NCI-H526 treated with DMSO at 0.1 percent for 48 hours (cell line): ENCODE results near the gene TNS4.
A peak's percentile ranks its signal among the peaks of the same experiment; 100 is the strongest.

Experiments
- DNase-seq: peaks from one replicate; lab custom pipeline; 2025; lab: John Stamatoyannopoulos, UW

TNS4 gene

DNA sequence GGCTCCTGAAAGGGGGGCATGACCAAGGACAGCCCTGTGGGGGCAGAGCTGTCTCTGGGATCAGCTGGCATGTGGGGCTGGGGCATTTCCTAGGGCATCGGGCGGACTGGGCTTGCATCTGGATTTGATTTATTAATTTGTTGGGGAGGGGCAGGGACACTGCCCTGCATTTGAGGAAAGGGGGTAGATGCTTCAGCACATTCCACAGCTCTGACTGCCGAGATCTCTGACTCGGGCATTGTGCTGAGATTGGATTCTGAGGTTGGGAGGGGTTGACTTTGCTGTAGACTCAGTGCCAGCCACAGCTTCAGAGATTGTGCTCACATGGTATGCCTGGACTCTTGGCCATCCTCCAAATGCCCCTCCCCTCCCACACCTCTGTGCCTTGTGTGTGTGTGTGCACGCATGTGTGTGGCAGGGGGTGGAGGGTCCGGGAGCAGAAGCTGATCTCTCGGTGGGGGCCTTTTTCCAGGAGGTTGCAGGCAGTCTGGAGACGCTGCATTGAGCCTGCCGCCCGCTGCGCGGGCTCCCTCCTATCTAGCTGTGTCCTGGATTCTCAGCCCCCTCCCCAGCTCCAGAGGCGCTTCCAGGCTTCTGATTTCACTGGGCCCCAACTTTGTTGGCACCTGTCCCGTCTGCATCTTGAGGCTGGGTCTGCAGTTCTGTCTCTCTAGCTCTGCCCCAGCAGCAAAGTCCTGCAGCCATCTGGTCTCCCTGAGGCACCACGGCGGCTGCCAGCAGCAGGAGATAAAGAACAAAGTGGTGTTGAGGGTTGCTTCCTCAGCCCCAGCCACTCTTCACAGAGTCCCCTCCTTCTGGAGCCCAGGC is 43.2 kb downstream of the TNS4 start:
- DNase-seq = no peak

- no peak for DNase-seq
Observed at GRCh38 chr17:40457369-40457768, 44.1 kb downstream of the TNS4 start.

DNA sequence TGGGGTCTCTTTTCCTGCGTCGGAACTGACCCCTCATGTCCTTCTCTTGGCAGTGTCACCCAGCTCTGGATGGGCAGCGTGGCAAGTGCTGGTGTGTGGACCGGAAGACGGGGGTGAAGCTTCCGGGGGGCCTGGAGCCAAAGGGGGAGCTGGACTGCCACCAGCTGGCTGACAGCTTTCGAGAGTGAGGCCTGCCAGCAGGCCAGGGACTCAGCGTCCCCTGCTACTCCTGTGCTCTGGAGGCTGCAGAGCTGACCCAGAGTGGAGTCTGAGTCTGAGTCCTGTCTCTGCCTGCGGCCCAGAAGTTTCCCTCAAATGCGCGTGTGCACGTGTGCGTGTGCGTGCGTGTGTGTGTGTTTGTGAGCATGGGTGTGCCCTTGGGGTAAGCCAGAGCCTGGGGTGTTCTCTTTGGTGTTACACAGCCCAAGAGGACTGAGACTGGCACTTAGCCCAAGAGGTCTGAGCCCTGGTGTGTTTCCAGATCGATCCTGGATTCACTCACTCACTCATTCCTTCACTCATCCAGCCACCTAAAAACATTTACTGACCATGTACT is 44.9 kb downstream of the TNS4 start:
- no peak for DNase-seq

GRCh38 chr17:40454613-40454995 is 46.8 kb downstream of the TNS4 start:
- DNase-seq = no peak

- DNase-seq = no peak
Observed at GRCh38 chr17:40453881-40454612, 47.4 kb downstream of the TNS4 start.

DNA sequence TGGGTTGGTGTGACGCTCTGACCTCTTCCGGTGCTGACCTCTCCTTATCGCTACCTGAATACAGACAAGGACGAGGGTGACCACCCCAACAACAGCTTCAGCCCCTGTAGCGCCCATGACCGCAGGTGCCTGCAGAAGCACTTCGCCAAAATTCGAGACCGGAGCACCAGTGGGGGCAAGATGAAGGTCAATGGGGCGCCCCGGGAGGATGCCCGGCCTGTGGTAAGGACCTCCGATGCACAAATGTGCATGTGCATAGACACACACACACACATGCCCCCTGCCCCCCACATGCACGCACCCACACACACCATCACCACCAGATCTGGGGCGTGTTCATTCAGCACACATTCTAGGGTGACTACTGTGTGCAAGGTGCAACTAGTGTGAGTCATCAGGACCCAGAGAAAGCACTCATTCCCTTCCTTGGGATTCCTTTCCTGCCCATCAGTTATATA is 48.5 kb downstream of the TNS4 start:
- DNase-seq = no peak

DNA sequence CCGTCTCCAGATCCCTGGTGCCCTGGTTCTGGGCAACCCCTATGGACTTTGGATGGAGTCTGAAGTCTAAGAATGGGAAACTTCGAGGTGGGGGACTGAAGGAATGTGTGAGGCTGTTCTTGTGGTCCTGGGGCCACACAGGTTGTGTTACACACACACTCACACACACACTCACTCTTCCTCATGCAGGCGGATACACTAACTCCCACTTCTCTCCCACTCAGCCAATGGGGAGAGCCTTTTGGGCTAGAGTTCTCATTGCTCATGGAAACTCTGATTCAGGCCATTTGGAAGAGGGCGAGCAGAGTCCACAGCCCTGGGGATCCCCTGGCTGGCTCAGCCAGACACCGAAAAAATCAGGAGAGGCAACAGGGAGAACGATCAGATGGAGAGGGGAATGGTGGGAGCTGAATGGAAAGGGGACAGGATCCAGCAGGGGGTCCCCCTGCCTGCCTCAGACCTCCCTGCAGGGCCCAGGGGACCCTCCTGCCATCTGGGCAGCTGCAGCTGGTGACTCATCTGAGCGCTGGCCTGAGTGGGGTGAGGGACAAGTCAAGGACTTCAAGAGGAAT is 49.1 kb downstream of the TNS4 start:
- no peak for DNase-seq

DNA sequence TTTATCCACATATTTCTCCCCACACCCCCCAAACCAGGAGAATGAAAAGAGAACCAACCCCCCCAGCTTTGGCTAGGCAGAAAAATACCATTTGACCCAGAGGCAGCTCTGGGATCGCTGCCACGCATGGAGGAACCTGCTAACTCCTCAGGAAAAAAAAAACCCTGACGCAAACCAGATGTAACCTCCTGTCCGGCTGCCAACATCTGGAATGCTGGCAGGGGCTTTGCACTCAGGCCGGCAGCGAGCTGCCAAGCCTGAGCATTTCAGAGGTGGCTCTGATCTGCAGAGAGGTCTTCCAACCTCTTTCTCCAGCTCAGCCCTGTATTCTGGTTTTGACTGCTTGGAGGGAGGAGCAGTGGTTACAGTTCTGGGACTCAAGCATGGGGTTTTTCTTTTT is 50.0 kb downstream of the TNS4 start:
- DNase-seq = no peak

GRCh38 chr17:40450175-40450574 is 51.2 kb downstream of the TNS4 start:
- DNase-seq = no peak

DNA sequence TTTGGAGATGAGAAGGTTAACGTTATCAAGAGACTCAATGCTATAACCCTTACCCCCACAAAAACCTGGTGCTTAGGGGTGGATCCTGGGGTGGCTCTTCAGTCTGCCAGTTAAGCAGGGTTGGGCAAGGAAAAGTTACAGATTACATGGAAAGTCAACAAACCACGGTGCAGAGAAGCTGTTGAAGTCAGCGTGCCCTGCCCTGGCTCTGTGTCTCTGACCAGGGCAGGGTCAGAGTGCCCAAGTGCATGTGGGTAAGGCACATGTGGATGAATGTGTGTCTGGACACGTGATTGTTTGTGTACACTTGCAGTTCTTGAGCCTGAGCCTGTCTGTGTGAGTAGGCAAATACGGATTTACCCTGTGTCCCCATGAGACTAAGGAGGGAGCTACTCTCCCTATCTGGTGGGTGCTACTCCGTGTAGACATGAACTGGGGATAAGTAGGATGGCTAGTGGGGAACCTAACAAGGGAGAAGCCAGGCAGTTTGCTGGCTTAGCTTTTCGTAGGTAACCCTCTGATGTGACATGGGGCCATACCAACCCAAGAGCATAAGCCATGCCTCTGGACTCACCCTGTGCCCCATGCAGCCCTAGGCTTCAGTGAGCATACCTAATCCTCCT is 52.7 kb downstream of the TNS4 start:
- DNase-seq = peak; percentile 86

- no peak for DNase-seq
Observed at GRCh38 chr17:40448213-40448638, 53.2 kb downstream of the TNS4 start.

DNA sequence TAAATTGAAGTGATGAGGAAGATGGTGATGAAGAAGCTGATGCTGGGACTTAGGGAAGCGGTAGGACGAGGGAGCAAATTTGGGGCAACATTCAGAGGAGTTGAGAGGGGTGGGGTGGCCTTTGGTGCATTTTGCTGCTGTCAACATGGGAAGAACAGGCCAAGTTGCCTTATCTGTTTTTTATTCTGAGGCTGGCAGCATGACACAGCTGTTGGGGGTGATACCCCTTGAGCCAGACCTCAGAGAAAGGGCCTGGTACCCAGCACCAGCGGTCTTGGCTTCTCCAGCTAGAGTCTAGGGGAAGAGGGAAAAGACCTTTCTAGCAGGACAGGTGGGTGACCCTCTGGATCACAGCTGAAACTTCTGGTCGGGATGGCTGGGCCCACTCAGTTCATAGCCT is 53.6 kb downstream of the TNS4 start:
- no peak for DNase-seq

- no peak for DNase-seq
Observed at GRCh38 chr17:40447148-40447644, 54.2 kb downstream of the TNS4 start.

- no peak for DNase-seq
Observed at GRCh38 chr17:40445751-40446468, 55.5 kb downstream of the TNS4 start.

- DNase-seq = no peak
Observed at GRCh38 chr17:40443988-40444899, 57.2 kb downstream of the TNS4 start.

GRCh38 chr17:40443196-40443987 is 58.0 kb downstream of the TNS4 start, which contains the start of gene IGFBP4:
IGFBP4 (plus strand) TSS chr17:40443450; CDS start chr17:40443736, 286 bp downstream.
- peak; percentile 39 for DNase-seq

DNA sequence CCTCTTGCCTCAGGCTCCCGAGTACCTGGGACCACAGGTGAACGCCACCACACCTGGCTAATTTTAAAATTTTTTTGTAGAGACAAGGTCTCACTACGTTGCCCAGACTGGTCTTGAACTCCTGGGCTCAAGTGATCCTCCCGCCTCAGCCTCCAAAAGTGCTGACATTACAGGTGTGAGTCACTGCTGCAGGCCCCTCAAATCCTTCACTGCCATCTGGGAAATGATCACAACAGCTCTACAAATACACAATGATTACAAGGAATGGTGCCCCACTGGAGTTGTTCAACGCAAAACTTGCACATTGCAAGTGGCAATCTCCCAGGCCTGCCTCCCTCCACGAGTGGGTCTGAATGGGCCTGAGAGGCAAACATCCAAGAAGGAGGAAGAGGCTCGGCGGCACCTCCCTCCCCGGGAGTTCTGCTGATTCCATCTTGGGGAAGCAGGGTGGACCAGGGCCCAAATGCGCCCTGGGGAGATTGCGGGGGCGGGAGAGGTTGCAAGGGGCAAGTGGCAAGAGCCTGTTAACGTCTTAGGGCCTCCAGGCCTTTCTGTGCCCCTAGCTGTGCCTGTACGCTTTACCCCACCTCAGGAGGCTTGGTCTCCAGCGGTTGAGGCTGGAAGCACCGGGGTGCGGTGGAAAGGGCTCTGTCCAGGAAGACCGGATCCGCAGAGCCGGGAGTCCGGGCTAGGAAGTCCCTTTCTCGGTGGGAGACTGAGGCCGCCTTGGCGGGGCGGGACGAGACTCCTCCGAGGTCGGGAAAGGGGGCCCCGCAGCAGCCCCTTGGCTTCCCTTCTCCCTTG is 58.8 kb downstream of the TNS4 start:
- DNase-seq = no peak

- DNase-seq = no peak
Observed at GRCh38 chr17:40440166-40440565, 61.3 kb downstream of the TNS4 start.
